ENCODE data around the gene GTF2F2. TPM values are rescaled to one million over a fixed set of nuclear protein-coding genes. Genes with fewer than 3 reads are reported as not detected.

GTF2F2 gene
- total and polyA plus RNA-seq, 2 experiments from 2014 or later: 15.5 to 21.3 TPM

DNA sequence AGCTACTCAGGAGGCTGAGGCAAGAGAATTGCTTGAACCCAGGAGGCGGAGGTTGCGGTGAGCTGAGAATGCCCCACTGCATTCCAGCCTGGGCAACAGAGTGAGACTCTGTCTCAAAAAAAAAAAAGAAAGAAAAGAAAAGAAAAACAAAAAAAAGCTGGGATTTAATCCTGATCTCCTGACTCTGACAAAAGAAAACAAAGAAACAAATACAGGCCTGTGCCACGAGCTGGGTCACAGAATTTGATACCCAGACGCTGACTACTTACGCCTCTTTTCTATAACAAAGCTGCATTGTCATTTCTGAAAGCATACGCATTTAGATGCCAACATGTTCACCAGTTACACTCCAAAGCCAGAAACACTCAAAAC is 18.2 kb upstream of the GTF2F2 start:
- Histone ChIP-seq H3K9me3 (ENCODE audit: low read depth) (no peaks in the 10 kb centered on the region), H3K27ac (no peak overlapping the region), H3K27me3 (no peaks in the 10 kb centered on the region), H3K4me3 (no peak overlapping the region), H3K36me3 (no peaks in the 10 kb centered on the region), H3K4me1 (ENCODE audit: low read depth) (no peaks in the 10 kb centered on the region)
- no peak for TF ChIP-seq CTCF (IDR thresholded peaks at IDR 0.05; ENCODE audit: low read depth, low read length)
- DNase-seq (ENCODE audit: low read depth in 1 of 2, low spot score in 1 of 2): no peak

DNA sequence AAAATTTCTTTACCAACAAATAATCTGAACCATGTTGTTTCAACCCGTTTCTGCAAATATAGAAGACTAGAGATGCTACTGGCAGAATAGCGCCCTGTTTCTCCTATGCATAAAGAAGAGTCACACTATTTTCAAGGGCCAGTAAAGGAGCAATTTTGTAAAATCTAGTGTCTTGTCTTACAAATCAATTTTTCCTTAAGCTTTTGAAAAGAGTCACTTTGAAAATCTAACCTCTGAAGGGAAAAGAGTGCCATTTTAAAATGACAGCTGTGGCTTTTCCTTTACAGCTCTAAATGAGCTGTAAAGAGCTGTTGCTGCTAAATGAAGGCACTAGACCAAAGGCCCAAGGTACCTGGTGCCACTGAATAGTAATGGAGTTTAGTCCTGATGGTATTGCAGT is 16.9 kb upstream of the GTF2F2 start:
- H3K36me3 ChIP-seq: no peaks in the 10 kb centered on the region
- H3K9me3 ChIP-seq (ENCODE audit: low read depth): no peaks in the 10 kb centered on the region
- H3K27ac ChIP-seq: no peak overlapping the region
- H3K4me1 ChIP-seq (ENCODE audit: low read depth): no peaks in the 10 kb centered on the region
- H3K27me3 ChIP-seq: no peaks in the 10 kb centered on the region
- no peak overlapping the region for H3K4me3 ChIP-seq
- no peak for DNase-seq (ENCODE audit: low read depth in 1 of 2, low spot score in 1 of 2)
- TF ChIP-seq CTCF (IDR thresholded peaks at IDR 0.05; ENCODE audit: low read depth, low read length): no peak

DNA sequence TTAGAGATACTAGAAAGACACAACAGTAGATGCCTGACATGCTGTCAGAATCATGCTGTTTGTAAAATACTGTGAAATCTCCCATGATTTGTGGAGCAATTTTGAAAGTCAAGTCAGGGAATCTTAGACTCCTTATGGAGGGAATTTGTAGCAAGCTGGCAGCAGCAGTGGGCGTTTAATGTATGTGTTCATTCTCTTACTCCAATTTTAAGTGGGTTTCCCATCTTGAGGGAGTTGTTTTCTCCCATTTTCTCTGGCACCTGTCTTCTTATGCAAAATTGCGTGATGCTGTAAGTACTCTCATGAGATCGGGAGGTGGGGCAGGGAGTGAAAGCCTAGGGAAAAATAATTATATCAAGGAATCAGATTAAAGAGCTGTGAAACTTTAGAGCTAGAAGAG is 16.0 kb upstream of the GTF2F2 start:
- Histone ChIP-seq H3K9me3 (ENCODE audit: low read depth) (no peaks in the 10 kb centered on the region), H3K4me1 (ENCODE audit: low read depth) (no peaks in the 10 kb centered on the region), H3K36me3 (no peaks in the 10 kb centered on the region), H3K27me3 (no peaks in the 10 kb centered on the region), H3K27ac (no peak overlapping the region), H3K4me3 (no peak overlapping the region)
- TF ChIP-seq CTCF (IDR thresholded peaks at IDR 0.05; ENCODE audit: low read depth, low read length): no peak
- no peak for DNase-seq (ENCODE audit: low read depth in 1 of 2, low spot score in 1 of 2)

GRCh38 chr13:45105895-45106294 is 14.4 kb upstream of the GTF2F2 start:
- H3K27me3 ChIP-seq: no peaks in the 10 kb centered on the region
- H3K27ac ChIP-seq: no peak overlapping the region
- no peaks in the 10 kb centered on the region for H3K4me1 ChIP-seq (ENCODE audit: low read depth)
- TF ChIP-seq CTCF (IDR thresholded peaks at IDR 0.05; ENCODE audit: low read depth, low read length): no peak
- no peaks in the 10 kb centered on the region for H3K36me3 ChIP-seq
- H3K9me3 ChIP-seq (ENCODE audit: low read depth): no peaks in the 10 kb centered on the region
- no peak for DNase-seq (ENCODE audit: low read depth in 1 of 2, low spot score in 1 of 2)
- no peak overlapping the region for H3K4me3 ChIP-seq

DNA sequence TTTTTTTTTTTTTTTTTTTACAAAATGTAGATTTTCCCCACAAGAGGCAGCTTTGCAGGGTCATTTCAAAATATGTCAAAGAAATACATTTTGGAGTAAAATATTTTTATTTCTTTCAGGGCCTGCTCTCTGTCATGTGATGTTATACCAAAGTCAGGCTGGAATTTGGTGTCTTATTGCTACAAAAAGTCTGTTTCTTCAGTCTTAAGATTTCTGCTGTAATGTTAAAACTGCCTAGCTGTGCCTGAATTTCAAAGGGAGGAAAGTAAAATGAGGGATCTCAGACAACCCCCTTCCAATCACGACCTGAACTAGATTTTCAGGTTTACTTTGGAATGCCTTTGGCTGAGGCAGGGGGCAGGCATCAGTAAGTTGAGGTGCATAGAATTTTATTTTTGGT is 12.8 kb upstream of the GTF2F2 start:
- Histone ChIP-seq H3K4me1 (ENCODE audit: low read depth) (no peaks in the 10 kb centered on the region), H3K27ac (no peak overlapping the region), H3K27me3 (no peaks in the 10 kb centered on the region), H3K4me3 (no peak overlapping the region), H3K36me3 (no peaks in the 10 kb centered on the region), H3K9me3 (ENCODE audit: low read depth) (no peaks in the 10 kb centered on the region)
- DNase-seq (ENCODE audit: low read depth in 1 of 2, low spot score in 1 of 2): no peak
- no peak for TF ChIP-seq CTCF (IDR thresholded peaks at IDR 0.05; ENCODE audit: low read depth, low read length)

GRCh38 chr13:45108716-45109101 is 11.6 kb upstream of the GTF2F2 start:
- H3K4me3 ChIP-seq: no peak overlapping the region
- TF ChIP-seq CTCF (IDR thresholded peaks at IDR 0.05; ENCODE audit: low read depth, low read length): no peak
- H3K27ac ChIP-seq: no peak overlapping the region
- H3K9me3 ChIP-seq (ENCODE audit: low read depth): no peaks in the 10 kb centered on the region
- no peaks in the 10 kb centered on the region for H3K36me3 ChIP-seq
- no peaks in the 10 kb centered on the region for H3K27me3 ChIP-seq
- no peaks in the 10 kb centered on the region for H3K4me1 ChIP-seq (ENCODE audit: low read depth)
- DNase-seq (ENCODE audit: low read depth in 1 of 2, low spot score in 1 of 2): peak in 1 of 2 donors; percentile 23
